ENCODE data around the gene SENP6. TPM values are rescaled to one million over a fixed set of nuclear protein-coding genes. Genes with fewer than 3 reads are reported as not detected.
"Not testable (repeated sequence)": the region's sequence is repeated elsewhere in the genome, so short reads cannot be mapped to it uniquely, and the experiment has no call there.

Gene SENP6
- total RNA-seq, 1 experiment from 2014 or later: 116 TPM

DNA sequence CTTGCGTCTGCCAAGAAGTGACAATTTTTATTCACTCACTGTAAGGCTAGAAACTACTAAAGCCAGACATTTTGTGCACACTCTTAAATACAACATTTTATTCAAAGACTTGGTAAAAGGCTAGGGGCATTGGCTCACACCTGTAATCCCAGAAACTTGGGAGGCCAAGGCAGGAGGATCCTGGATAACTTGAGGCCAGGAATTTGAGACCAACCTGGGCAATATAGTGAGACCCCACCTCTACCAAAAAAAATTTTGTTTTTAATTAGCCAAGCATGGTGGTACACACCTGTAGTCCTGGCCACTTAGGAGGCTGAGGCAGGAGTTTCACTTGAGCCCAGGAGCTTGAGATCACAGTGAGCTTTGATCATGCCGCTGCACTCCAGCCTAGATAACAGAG is 11.3 kb upstream of the SENP6 start:
- no peak overlapping the region for H3K14ac ChIP-seq (ENCODE audit: insufficient read depth, low read length)
- TF ChIP-seq, protein P1, sequence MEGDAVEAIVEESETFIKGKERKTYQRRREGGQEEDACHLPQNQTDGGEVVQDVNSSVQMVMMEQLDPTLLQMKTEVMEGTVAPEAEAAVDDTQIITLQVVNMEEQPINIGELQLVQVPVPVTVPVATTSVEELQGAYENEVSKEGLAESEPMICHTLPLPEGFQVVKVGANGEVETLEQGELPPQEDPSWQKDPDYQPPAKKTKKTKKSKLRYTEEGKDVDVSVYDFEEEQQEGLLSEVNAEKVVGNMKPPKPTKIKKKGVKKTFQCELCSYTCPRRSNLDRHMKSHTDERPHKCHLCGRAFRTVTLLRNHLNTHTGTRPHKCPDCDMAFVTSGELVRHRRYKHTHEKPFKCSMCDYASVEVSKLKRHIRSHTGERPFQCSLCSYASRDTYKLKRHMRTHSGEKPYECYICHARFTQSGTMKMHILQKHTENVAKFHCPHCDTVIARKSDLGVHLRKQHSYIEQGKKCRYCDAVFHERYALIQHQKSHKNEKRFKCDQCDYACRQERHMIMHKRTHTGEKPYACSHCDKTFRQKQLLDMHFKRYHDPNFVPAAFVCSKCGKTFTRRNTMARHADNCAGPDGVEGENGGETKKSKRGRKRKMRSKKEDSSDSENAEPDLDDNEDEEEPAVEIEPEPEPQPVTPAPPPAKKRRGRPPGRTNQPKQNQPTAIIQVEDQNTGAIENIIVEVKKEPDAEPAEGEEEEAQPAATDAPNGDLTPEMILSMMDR (conservative IDR thresholded peaks at IDR 0.05): no peak
- H3K27me3 ChIP-seq (ENCODE audit: insufficient read depth, low read length): no peaks in the 10 kb centered on the region
- WGBS (ENCODE audit: extremely low coverage, insufficient read length, low lambda C conversion rate): no CpG with 5 or more reads among the region's 2 CpGs
- no peak overlapping the region for H2BK15ac ChIP-seq (ENCODE audit: low read depth, low read length)
- no peak overlapping the region for H3K23ac ChIP-seq (ENCODE audit: insufficient read length, low read depth, low read length)
- H2BK120ac ChIP-seq (ENCODE audit: low read depth, low read length, poor library complexity, severe bottlenecking): no peak overlapping the region
- no peaks in the 10 kb centered on the region for H3K23me2 ChIP-seq (ENCODE audit: insufficient read length, low read depth, low read length, poor library complexity, severe bottlenecking)
- H3K4me1 ChIP-seq (ENCODE audit: insufficient read depth, low read length): no peaks in the 10 kb centered on the region
- H2BK5ac ChIP-seq (ENCODE audit: insufficient read length, low read length): no peak overlapping the region
- Mint-ChIP-seq H3K36me3 (ENCODE audit: insufficient read depth in 1 of 3, low read depth in 3 of 3) (no peaks in the 10 kb centered on the region), H3K9me3 (peaks cover 0 to under 1% of the 10 kb centered on the region in 2 experiments; a peak in 1 of 5 replicates), H3K4me1 (peaks cover 0 to 2% of the 10 kb centered on the region in 2 experiments; a peak in 1 of 4 replicates), H3K27me3 (ENCODE audit: low read depth) (no peaks in the 10 kb centered on the region), H3K27ac (no peak overlapping the region), H3K4me3 (no peak overlapping the region)
- H4K91ac ChIP-seq (ENCODE audit: insufficient read length, low read depth, low read length): no peak overlapping the region
- no peak overlapping the region for H4K5ac ChIP-seq (ENCODE audit: insufficient read length, low read depth, low read length)
- H3K4ac ChIP-seq (ENCODE audit: low read depth, low read length): no peak overlapping the region
- no peak overlapping the region for H4K8ac ChIP-seq (replicated peaks; ENCODE audit: insufficient read length, low read depth, low read length)
- no peak for DNase-seq
- H2BK12ac ChIP-seq (ENCODE audit: insufficient read length, low read depth, low read length): no peak overlapping the region
- H3K18ac ChIP-seq (ENCODE audit: insufficient read length, low read depth, low read length): no peak overlapping the region
- H3K79me1 ChIP-seq (ENCODE audit: insufficient read depth, low read depth, low read length, poor library complexity, severe bottlenecking): no peaks in the 10 kb centered on the region
- no peak overlapping the region for H3K56ac ChIP-seq (ENCODE audit: insufficient read length, low read depth, low read length)
- no peak overlapping the region for H3T11ph ChIP-seq (ENCODE audit: low read length)
- no peak overlapping the region for H3K9ac ChIP-seq (ENCODE audit: extremely low read depth, insufficient read length, low read length)
- no peak overlapping the region for H3K4me2 ChIP-seq (ENCODE audit: insufficient read depth, insufficient read length, low read length)
- H3K9me3 ChIP-seq (ENCODE audit: control insufficient read depth, low read depth, low read length): no peaks in the 10 kb centered on the region
- H2AFZ ChIP-seq (ENCODE audit: low read length): no peak overlapping the region
- no peaks in the 10 kb centered on the region for H3K79me2 ChIP-seq (ENCODE audit: insufficient read depth, low read length)
- no peaks in the 10 kb centered on the region for H4K20me1 ChIP-seq (ENCODE audit: control insufficient read depth, insufficient read depth, insufficient read length)
- no peak overlapping the region for H2BK20ac ChIP-seq (ENCODE audit: low read depth, low read length, poor library complexity, severe bottlenecking)
- no peak overlapping the region for H2AK5ac ChIP-seq (ENCODE audit: insufficient read length, low read length)
- no peak overlapping the region for H3K27ac ChIP-seq (ENCODE audit: insufficient read length, low read depth, low read length)

DNA sequence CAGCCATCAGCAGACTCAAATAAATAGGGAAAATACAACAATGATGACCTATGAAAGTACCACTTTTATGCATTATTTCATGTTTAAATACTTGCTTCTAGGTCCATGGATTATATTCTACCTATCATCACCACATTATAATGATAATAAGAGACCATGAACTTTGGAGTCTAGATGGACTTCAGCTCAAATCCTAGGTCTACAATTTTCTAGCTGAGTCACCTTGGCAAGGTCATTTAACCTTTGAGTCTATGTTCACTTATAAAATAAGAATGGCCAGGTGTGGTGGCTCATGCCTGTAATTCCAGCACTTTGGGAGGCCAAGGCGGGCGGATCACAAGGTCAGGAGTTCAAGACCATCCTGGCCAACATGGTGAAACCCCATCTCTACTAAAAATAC is 5.3 kb upstream of the SENP6 start:
- H2AK5ac ChIP-seq (ENCODE audit: insufficient read length, low read length); H2BK120ac ChIP-seq (ENCODE audit: low read depth, low read length, poor library complexity, severe bottlenecking): not testable (repeated sequence)
- H3K4me1 Mint-ChIP-seq: peaks cover 6 to 13% of the 10 kb centered on the region in 2 experiments

More for the DNA sequence above, 5.3 kb upstream of the SENP6 start:
- H3K27me3 Mint-ChIP-seq (ENCODE audit: low read depth); H3K27me3 ChIP-seq (ENCODE audit: insufficient read depth, low read length); H3K79me1 ChIP-seq (ENCODE audit: insufficient read depth, low read depth, low read length, poor library complexity, severe bottlenecking); H4K8ac ChIP-seq (replicated peaks; ENCODE audit: insufficient read length, low read depth, low read length); H3K14ac ChIP-seq (ENCODE audit: insufficient read depth, low read length); H3K23me2 ChIP-seq (ENCODE audit: insufficient read length, low read depth, low read length, poor library complexity, severe bottlenecking); H2BK5ac ChIP-seq (ENCODE audit: insufficient read length, low read length); H2AFZ ChIP-seq (ENCODE audit: low read length); H3K23ac ChIP-seq (ENCODE audit: insufficient read length, low read depth, low read length); H3K36me3 Mint-ChIP-seq (ENCODE audit: insufficient read depth in 1 of 3, low read depth in 3 of 3); H3K4me2 ChIP-seq (ENCODE audit: insufficient read depth, insufficient read length, low read length); H3K27ac ChIP-seq (ENCODE audit: insufficient read length, low read depth, low read length); H3K18ac ChIP-seq (ENCODE audit: insufficient read length, low read depth, low read length); H4K20me1 ChIP-seq (ENCODE audit: control insufficient read depth, insufficient read depth, insufficient read length); H3K4me1 ChIP-seq (ENCODE audit: insufficient read depth, low read length); DNase-seq; H3K56ac ChIP-seq (ENCODE audit: insufficient read length, low read depth, low read length); H4K5ac ChIP-seq (ENCODE audit: insufficient read length, low read depth, low read length); H3K9me3 Mint-ChIP-seq; H2BK15ac ChIP-seq (ENCODE audit: low read depth, low read length); H2BK20ac ChIP-seq (ENCODE audit: low read depth, low read length, poor library complexity, severe bottlenecking); H4K91ac ChIP-seq (ENCODE audit: insufficient read length, low read depth, low read length); H3K9ac ChIP-seq (ENCODE audit: extremely low read depth, insufficient read length, low read length); H2BK12ac ChIP-seq (ENCODE audit: insufficient read length, low read depth, low read length); H3K4ac ChIP-seq (ENCODE audit: low read depth, low read length); H3T11ph ChIP-seq (ENCODE audit: low read length); H3K9me3 ChIP-seq (ENCODE audit: control insufficient read depth, low read depth, low read length); H3K79me2 ChIP-seq (ENCODE audit: insufficient read depth, low read length); H3K4me3 Mint-ChIP-seq; H3K27ac Mint-ChIP-seq: not testable (repeated sequence)
- no CpG with 5 or more reads among the region's 2 CpGs for WGBS (ENCODE audit: extremely low coverage, insufficient read length, low lambda C conversion rate)

Data from H9 (cell line).